HepG2 (cell line): Measurements from ENCODE around the gene ZNF853.

Experiments
- ASH2L ChIP-seq: fragments of 300-600, 200-600 bp; sonication (generic); IDR thresholded peaks from 2 replicates; pipeline ENCODE4 v1.7.0; 2017; ENCODE audit warnings: low read depth, mild to moderate bottlenecking, moderate library complexity, mixed read lengths, low read length; ENCODE audit not compliant: insufficient read length
- EP300 ChIP-seq, 3 experiments: sonication (generic) in 1 of 3; formaldehyde crosslinking in 1 of 3; IDR thresholded peaks; 2 replicates each; pipeline versions ENCODE4 v1.5.1 to v1.6.1; 2011 to 2020; ENCODE audit warnings: low read depth in 2 of 3, low read length in 2 of 3, borderline replicate concordance in 1 of 3, improper control_type of control experiment in 1 of 3, mild to moderate bottlenecking in 1 of 3, missing genetic modification reagents in 1 of 3, moderate library complexity in 1 of 3
- JUND ChIP-seq: sonication (generic); formaldehyde crosslinking; IDR thresholded peaks from 2 replicates; pipeline ENCODE4 v1.8.0; 2022; ENCODE audit warnings: mild to moderate bottlenecking, missing genetic modification reagents
- NAIF1 ChIP-seq: sonication (generic); formaldehyde crosslinking; IDR thresholded peaks from 2 replicates; pipeline ENCODE4 v1.5.0; 2020; ENCODE audit warnings: mild to moderate bottlenecking, missing genetic modification reagents, borderline replicate concordance
- POLR2A ChIP-seq, 2 experiments: IDR thresholded peaks; 2 replicates each; pipeline ENCODE4 v1.6.1; 2011; ENCODE audit warnings: low read depth in 2 of 2, low read length in 2 of 2, mild to moderate bottlenecking in 1 of 2, moderate library complexity in 1 of 2; ENCODE audit not compliant: insufficient read depth in 1 of 2
- ZBTB7A ChIP-seq: sonication (generic); formaldehyde crosslinking; IDR thresholded peaks from 2 replicates; pipeline ENCODE4 v1.8.0; 2022; ENCODE audit warnings: mild to moderate bottlenecking, missing genetic modification reagents
- TF ChIP-seq, protein P1 (sequence below): sonication (generic); formaldehyde crosslinking; IDR thresholded peaks from 2 replicates; pipeline ENCODE4 v1.5.0; 2020; ENCODE audit warnings: mild to moderate bottlenecking, missing genetic modification reagents, moderate library complexity
- TF ChIP-seq, protein P2 (sequence below): sonication (generic); formaldehyde crosslinking; IDR thresholded peaks from 2 replicates; pipeline ENCODE4 v1.4.0; 2020; ENCODE audit warnings: missing genetic modification reagents, low read depth, mild to moderate bottlenecking, borderline replicate concordance
- TF ChIP-seq, protein P3 (sequence below): IDR thresholded peaks from 2 replicates; pipeline ENCODE4 v1.6.1; 2018; ENCODE audit warnings: missing genetic modification reagents
- TF ChIP-seq, protein P4 (sequence below): sonication (generic); formaldehyde crosslinking; conservative IDR thresholded peaks from 2 replicates; pipeline ENCODE4 v1.8.1; 2023; ENCODE audit warnings: missing genetic modification reagents
- TF ChIP-seq, protein P5 (sequence below): sonication (generic); formaldehyde crosslinking; IDR thresholded peaks from 2 replicates; pipeline ENCODE4 v1.4.0; 2020; ENCODE audit warnings: low read depth, mild to moderate bottlenecking, missing genetic modification reagents

DNA sequence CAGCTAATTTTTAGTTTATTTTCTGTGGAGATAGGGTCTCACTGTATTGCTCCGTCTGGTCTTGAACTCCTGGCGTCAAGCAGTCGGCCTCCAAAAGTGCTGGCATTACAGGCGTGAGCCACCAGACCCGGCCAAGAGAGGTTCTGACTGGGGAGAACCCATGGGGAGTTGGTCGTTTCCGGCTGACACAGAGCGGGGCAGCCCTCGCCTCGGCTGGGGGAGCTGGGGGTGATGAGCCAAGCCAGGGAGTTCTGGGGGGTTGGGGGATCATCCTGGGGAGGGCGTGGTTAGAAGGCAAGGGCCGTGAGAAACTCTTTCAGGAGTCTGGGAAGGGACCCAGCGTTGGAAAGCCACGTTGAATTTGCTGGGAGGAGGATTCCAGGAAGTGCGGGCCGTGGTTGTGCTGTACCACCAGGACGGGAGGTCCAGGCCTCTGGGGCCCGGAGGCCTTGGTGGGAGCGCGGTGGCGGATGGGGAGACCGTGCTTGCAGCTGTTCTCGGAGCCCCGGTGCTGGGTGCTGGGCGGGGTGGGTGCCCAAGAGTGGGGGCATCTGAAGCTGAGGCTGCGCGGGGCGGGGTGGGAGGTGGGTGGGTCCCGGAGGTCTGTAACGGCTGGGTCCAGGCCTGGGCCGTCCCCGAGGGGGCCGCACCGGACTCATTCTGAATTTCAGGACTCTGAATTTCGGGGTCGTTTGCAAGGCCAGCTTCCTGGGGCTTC lies 8.4 kb upstream of the ZNF853 start:
- TF ChIP-seq JUND (no peak), POLR2A (IDR thresholded peaks at IDR 0.05; ENCODE audit: insufficient read depth in 1 of 2, low read depth in 2 of 2, low read length in 2 of 2) (no peak), EP300 (IDR thresholded peaks at IDR 0.05; ENCODE audit: low read depth in 2 of 2, low read length in 2 of 2) (no peak), EP300 (CRISPR knock-in tag; IDR thresholded peaks at IDR 0.05; ENCODE audit: borderline replicate concordance) (no peak), ZBTB7A (CRISPR knock-in tag) (no peak), NAIF1 (CRISPR knock-in tag) (no peak), ASH2L (no peak)
- TF ChIP-seq, protein P1, sequence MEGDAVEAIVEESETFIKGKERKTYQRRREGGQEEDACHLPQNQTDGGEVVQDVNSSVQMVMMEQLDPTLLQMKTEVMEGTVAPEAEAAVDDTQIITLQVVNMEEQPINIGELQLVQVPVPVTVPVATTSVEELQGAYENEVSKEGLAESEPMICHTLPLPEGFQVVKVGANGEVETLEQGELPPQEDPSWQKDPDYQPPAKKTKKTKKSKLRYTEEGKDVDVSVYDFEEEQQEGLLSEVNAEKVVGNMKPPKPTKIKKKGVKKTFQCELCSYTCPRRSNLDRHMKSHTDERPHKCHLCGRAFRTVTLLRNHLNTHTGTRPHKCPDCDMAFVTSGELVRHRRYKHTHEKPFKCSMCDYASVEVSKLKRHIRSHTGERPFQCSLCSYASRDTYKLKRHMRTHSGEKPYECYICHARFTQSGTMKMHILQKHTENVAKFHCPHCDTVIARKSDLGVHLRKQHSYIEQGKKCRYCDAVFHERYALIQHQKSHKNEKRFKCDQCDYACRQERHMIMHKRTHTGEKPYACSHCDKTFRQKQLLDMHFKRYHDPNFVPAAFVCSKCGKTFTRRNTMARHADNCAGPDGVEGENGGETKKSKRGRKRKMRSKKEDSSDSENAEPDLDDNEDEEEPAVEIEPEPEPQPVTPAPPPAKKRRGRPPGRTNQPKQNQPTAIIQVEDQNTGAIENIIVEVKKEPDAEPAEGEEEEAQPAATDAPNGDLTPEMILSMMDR (CRISPR knock-in tag) = no peak
- TF ChIP-seq, protein P2, sequence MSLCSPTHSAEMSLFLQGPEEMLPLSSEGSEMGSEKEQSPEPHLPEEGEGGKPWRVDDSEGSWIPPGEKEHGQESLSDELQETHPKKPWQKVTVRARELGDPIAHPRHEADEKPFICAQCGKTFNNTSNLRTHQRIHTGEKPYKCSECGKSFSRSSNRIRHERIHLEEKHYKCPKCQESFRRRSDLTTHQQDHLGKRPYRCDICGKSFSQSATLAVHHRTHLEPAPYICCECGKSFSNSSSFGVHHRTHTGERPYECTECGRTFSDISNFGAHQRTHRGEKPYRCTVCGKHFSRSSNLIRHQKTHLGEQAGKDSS (CRISPR knock-in tag) = no peak
- TF ChIP-seq, protein P3, sequence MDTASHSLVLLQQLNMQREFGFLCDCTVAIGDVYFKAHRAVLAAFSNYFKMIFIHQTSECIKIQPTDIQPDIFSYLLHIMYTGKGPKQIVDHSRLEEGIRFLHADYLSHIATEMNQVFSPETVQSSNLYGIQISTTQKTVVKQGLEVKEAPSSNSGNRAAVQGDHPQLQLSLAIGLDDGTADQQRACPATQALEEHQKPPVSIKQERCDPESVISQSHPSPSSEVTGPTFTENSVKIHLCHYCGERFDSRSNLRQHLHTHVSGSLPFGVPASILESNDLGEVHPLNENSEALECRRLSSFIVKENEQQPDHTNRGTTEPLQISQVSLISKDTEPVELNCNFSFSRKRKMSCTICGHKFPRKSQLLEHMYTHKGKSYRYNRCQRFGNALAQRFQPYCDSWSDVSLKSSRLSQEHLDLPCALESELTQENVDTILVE (CRISPR knock-in tag) = no peak
- TF ChIP-seq, protein P4, sequence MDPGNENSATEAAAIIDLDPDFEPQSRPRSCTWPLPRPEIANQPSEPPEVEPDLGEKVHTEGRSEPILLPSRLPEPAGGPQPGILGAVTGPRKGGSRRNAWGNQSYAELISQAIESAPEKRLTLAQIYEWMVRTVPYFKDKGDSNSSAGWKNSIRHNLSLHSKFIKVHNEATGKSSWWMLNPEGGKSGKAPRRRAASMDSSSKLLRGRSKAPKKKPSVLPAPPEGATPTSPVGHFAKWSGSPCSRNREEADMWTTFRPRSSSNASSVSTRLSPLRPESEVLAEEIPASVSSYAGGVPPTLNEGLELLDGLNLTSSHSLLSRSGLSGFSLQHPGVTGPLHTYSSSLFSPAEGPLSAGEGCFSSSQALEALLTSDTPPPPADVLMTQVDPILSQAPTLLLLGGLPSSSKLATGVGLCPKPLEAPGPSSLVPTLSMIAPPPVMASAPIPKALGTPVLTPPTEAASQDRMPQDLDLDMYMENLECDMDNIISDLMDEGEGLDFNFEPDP (CRISPR knock-in tag) = no peak
- TF ChIP-seq, protein P5, sequence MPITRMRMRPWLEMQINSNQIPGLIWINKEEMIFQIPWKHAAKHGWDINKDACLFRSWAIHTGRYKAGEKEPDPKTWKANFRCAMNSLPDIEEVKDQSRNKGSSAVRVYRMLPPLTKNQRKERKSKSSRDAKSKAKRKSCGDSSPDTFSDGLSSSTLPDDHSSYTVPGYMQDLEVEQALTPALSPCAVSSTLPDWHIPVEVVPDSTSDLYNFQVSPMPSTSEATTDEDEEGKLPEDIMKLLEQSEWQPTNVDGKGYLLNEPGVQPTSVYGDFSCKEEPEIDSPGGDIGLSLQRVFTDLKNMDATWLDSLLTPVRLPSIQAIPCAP (CRISPR knock-in tag) = no peak
